Ovary (tissue), 9 donors: Measurements from ENCODE around the gene PDE6H. TPM values are rescaled to one million over a fixed set of nuclear protein-coding genes. Genes with fewer than 3 reads are reported as not detected.

ENCODE experiments used
- DNase-seq, 5 donors: peaks; one replicate each; pipeline ENCODE4 v3.0.0-alpha.2; 2019 to 2020
- H3K27ac ChIP-seq, 2 donors: fragments of 200-600 bp; one replicate each; pipeline versions ENCODE4 v1.5.1 to v1.8.0; 2019 to 2022
- H3K27me3 ChIP-seq: fragments of 200-600 bp; one replicate; pipeline ENCODE4 v1.8.0; 2022
- H3K36me3 ChIP-seq: fragments of 200-600 bp; sonication (generic); one replicate; pipeline ENCODE4 v1.5.1; 2019
- H3K4me1 ChIP-seq: one replicate; pipeline ENCODE4 v1.8.1; 2013; ENCODE audit warnings: mild to moderate bottlenecking, moderate library complexity; ENCODE audit not compliant: insufficient read depth
- H3K4me3 ChIP-seq: fragments of 200-600 bp; sonication (generic); one replicate; pipeline ENCODE4 v1.5.1; 2017
- H3K9me3 ChIP-seq, 2 donors: fragments of 200-600 bp in 1 of 2; sonication (generic) in 1 of 2; one replicate each; pipeline versions ENCODE4 v1.5.1 to v1.8.1; 2013 to 2019; ENCODE audit warnings: mild to moderate bottlenecking in 1 of 2, moderate library complexity in 1 of 2
- EP300 ChIP-seq: sonication (generic); formaldehyde crosslinking; IDR thresholded peaks from one replicate; pipeline ENCODE4 v1.6.1; 2017; ENCODE audit warnings: antibody characterized with exemption
- POLR2A ChIP-seq: fragments of 450-650 bp; IDR thresholded peaks from one replicate; pipeline ENCODE4 v1.6.1; 2017; ENCODE audit warnings: antibody characterized with exemption, mild to moderate bottlenecking, moderate library complexity
- WGBS, 3 donors: extraction: QIAGEN DNeasy Blood & Tissue Kit in 1 of 3; methylation state at CpG; one replicate each; pipeline versions ENCODE4 v1.1.5 to v1.1.7; 2013 to 2017; 5-methylcytosine and 5-hydroxymethylcytosine counted together
- intact Hi-C, 4 donors: fragments of 100-400 bp; cut with DNase I; formaldehyde crosslinking; loops; one replicate each; pipeline versions ENCODE4 v1.11.0 to v1.15.1; 2022 to 2023
- polyA plus RNA-seq, 2 donors: library from polyadenylated mRNA; stranded (reverse); fragments of 200-250 nt in 1 of 2; fragments of 350-450 nt in 1 of 2; fragmentation: Illumina TruSeq in 1 of 2; extraction: RNeasy Lipid Tissue Mini Kit (QIAGEN cat#74804) in 1 of 2; gene quantifications; one replicate each; pipeline ENCODE4 v1.2.3, GENCODE V29; 2013 to 2014
- total RNA-seq, 7 donors: library from RNA; depleted of rRNA in 2 of 7; stranded (reverse); fragments of >200 nt in 2 of 7; fragmentation: NEBNext Ultra II Directional in 3 of 7; extraction: Animal tissue kit (Norgen Biotek cat#: 25700) in 3 of 7; gene quantifications; one replicate each; pipeline versions ENCODE4 v1.1.0 to v1.2.4, GENCODE V29; 2016 to 2023
- TF ChIP-seq, protein P1 (sequence below), 3 donors: fragments of 450-650 bp in 2 of 3; fragments of 200-600 bp in 1 of 3; IDR thresholded peaks; one replicate each; pipeline versions ENCODE4 v1.5.1 to v1.8.0; 2016 to 2022; ENCODE audit warnings: antibody characterized with exemption in 3 of 3, mild to moderate bottlenecking in 1 of 3
- donor health status: DM: no; HTN: no; CAD: no; lungs with moderate emphysema.
- donor health status: DM: no; HTN: no; CAD: no.
- donor health status: Bipolar disorder and iron deficiency.
- donor health status: DM: yes; HTN: yes; CAD: no.
- donor health status: DM: no; HTN: no; CAD: no.
- donor health status: DM: yes; HTN: yes; CAD: no.

Gene PDE6H
- total and polyA plus RNA-seq, 9 donors, result not detected

DNA sequence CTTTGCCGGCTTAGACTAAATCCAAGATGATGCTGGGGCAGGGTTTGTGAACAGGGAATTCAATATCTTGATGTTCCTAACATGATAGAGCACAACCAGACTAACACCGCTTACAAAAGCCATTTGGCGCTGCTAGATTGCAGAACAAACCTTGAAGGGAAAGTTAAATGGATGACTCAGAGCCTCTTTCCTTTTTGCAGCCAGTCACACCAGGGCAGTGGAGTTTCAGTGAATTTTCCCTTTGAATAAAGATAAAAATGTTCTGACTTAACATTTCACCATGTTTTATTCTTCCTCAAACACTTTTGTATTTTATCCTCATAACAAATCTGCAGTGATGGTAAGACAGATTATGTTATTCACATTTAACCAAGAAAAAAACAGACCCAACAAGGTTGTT is 47.3 kb downstream of the PDE6H start:
- Histone ChIP-seq H3K36me3 (no peaks in the 10 kb centered on the region), H3K9me3 (no peaks in the 10 kb centered on the region), H3K27me3 (no peaks in the 10 kb centered on the region), H3K4me1 (no peaks in the 10 kb centered on the region), H3K4me3 (no peak overlapping the region), H3K27ac (no peak overlapping the region)
- no peak for TF ChIP-seq POLR2A
- TF ChIP-seq, protein P1, sequence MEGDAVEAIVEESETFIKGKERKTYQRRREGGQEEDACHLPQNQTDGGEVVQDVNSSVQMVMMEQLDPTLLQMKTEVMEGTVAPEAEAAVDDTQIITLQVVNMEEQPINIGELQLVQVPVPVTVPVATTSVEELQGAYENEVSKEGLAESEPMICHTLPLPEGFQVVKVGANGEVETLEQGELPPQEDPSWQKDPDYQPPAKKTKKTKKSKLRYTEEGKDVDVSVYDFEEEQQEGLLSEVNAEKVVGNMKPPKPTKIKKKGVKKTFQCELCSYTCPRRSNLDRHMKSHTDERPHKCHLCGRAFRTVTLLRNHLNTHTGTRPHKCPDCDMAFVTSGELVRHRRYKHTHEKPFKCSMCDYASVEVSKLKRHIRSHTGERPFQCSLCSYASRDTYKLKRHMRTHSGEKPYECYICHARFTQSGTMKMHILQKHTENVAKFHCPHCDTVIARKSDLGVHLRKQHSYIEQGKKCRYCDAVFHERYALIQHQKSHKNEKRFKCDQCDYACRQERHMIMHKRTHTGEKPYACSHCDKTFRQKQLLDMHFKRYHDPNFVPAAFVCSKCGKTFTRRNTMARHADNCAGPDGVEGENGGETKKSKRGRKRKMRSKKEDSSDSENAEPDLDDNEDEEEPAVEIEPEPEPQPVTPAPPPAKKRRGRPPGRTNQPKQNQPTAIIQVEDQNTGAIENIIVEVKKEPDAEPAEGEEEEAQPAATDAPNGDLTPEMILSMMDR (IDR thresholded peaks at IDR 0.05), result no peak
- TF ChIP-seq EP300, result no peak
- no peak for DNase-seq
- WGBS, 3 donors, result 91 to 95% (median 93%) methylated on average over 3 of the region's 3 CpGs
- intact Hi-C loops, result no loop called here

Other genes with a start within 250 kb of the PDE6H start
- gene WBP11, start 169.6 kb upstream of the PDE6H start, total RNA-seq, result 10 to 100 TPM; 12.9 to 68.2 (median 50.5) TPM
- 10 to 100 TPM; 21.1 to 84.1 TPM for gene WBP11, start 169.6 kb upstream of the PDE6H start, polyA plus RNA-seq
- 1 to 10 TPM in 3 of 7 donors, under 1 TPM in 4; 0.60 to 1.2 (median 0.82) TPM for gene C12orf60, start 169.4 kb upstream of the PDE6H start, total RNA-seq
- gene C12orf60, start 169.4 kb upstream of the PDE6H start, polyA plus RNA-seq, result 1 to 10 TPM in 1 of 2 donors, under 1 TPM in 1; 0.50 to 1.9 TPM
- gene SMCO3, start 158.9 kb upstream of the PDE6H start, total RNA-seq, result under 1 TPM in 1 of 7 donors, not detected in 6; 0.15 TPM
- gene SMCO3, start 158.9 kb upstream of the PDE6H start, polyA plus RNA-seq, result under 1 TPM; 0.04 to 0.30 TPM
- 1 to 10 TPM in 2 of 7 donors, under 1 TPM in 5; 0.05 to 3.3 (median 0.41) TPM for gene ART4, start 129.5 kb upstream of the PDE6H start, total RNA-seq
- gene ART4, start 129.5 kb upstream of the PDE6H start, polyA plus RNA-seq, result 1 to 10 TPM in 1 of 2 donors, under 1 TPM in 1; 0.69 to 5.6 TPM
- gene MGP, start 87.2 kb upstream of the PDE6H start, total RNA-seq, result 1,000 to 10,000 TPM in 1 of 7 donors, 100 to 1,000 TPM in 6; 109 to 1,029 (median 431) TPM
- 1,000 to 10,000 TPM in 1 of 2 donors, 100 to 1,000 TPM in 1; 259 to 2,243 TPM for gene MGP, start 87.2 kb upstream of the PDE6H start, polyA plus RNA-seq
- 10 to 100 TPM in 1 of 7 donors, 1 to 10 TPM in 4, under 1 TPM in 1, not detected in 1; 0.35 to 83.8 (median 1.9) TPM for gene ERP27, start 34.5 kb upstream of the PDE6H start, total RNA-seq
- 1 to 10 TPM in 1 of 2 donors, under 1 TPM in 1; 0.64 to 2.0 TPM for gene ERP27, start 34.5 kb upstream of the PDE6H start, polyA plus RNA-seq
- 10 to 100 TPM; 16.0 to 77.7 (median 32.4) TPM for gene ARHGDIB, start 11.4 kb upstream of the PDE6H start, total RNA-seq
- gene ARHGDIB, start 11.4 kb upstream of the PDE6H start, polyA plus RNA-seq, result 100 to 1,000 TPM in 1 of 2 donors, 10 to 100 TPM in 1; 36.6 to 212 TPM
- 10 to 100 TPM; 12.9 to 87.2 (median 36.7) TPM for gene RERG, start 248.4 kb downstream of the PDE6H start, total RNA-seq
- 10 to 100 TPM; 14.2 to 96.8 TPM for gene RERG, start 248.4 kb downstream of the PDE6H start, polyA plus RNA-seq